GM12864 (cell line): Measurements from ENCODE around the gene APLN.

Source experiments
- DNase-seq: peaks from one replicate; pipeline ENCODE4 v3.0.0-alpha.2; 2011; ENCODE audit warnings: low read depth
- H3K4me3 ChIP-seq: 2 replicates; pipeline ENCODE4 v1.5.1; 2011; ENCODE audit warnings: mild to moderate bottlenecking, low read depth, low read length, control low read depth
- TF ChIP-seq, protein P1 (sequence below): IDR thresholded peaks from 2 replicates; pipeline ENCODE4 v1.5.1; 2011; ENCODE audit warnings: low read depth, mild to moderate bottlenecking, moderate library complexity, low read length, control low read depth, inconsistent platforms; ENCODE audit errors: missing control alignments

The APLN gene

DNA sequence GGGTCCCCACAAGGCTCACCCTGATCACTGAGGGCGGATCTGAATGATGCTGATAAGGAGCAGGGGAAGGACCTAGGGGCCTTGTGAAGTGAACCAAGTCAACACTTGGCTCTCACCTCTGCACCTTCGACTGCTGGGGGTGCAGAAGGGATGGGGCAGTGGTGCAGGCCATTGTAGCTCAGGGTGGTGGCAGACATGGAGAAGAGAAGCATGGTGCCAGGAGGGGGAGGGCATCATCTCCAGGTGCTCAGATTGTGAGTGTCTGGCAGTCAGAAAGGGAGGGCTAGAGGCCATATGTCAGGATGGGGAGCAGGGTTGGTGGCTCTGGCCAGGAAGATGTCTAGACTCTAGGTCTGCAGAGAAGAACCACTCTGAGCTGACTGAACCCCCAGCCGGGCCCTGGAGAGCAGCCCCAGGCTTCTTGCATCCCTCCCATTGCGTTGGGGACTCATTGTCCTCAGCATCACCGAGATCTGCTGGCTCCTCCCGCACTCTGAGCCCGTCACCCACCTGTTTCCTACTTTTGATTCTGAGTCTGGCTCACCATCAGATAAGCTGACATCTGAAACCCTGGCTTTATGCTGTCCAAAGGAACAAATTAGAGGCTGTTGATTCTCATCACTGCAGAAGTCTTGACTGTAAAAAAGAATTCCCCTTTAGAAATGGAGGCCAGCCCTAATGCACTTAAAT is 3.8 kb downstream of the APLN start:
- H3K4me3 ChIP-seq: no peak overlapping the region
- no peak for DNase-seq
- TF ChIP-seq, protein P1, sequence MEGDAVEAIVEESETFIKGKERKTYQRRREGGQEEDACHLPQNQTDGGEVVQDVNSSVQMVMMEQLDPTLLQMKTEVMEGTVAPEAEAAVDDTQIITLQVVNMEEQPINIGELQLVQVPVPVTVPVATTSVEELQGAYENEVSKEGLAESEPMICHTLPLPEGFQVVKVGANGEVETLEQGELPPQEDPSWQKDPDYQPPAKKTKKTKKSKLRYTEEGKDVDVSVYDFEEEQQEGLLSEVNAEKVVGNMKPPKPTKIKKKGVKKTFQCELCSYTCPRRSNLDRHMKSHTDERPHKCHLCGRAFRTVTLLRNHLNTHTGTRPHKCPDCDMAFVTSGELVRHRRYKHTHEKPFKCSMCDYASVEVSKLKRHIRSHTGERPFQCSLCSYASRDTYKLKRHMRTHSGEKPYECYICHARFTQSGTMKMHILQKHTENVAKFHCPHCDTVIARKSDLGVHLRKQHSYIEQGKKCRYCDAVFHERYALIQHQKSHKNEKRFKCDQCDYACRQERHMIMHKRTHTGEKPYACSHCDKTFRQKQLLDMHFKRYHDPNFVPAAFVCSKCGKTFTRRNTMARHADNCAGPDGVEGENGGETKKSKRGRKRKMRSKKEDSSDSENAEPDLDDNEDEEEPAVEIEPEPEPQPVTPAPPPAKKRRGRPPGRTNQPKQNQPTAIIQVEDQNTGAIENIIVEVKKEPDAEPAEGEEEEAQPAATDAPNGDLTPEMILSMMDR: no peak

DNA sequence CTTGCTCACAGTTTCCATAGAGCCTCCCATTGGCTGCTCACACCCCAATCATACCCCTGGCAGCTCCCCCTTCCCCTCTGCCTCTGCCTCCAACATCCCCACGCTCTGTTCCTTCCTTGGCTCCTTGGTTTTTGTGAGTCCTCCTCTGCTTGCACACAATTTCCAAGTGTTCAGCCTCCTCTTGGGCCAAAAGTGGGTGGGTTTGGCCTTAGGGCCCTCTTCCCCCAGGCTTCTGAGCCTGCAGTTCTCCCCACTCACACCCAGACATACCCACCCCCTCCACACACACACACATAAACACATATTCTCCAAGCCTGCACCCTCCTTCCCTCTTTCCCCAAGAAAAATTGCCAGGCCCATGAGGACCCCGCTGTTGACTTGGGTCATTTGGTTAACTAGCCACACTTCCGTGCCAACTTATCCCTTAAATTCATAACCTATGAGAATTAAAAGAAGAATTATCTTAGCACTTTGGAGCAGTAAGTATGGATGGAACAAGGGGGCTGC is 4.5 kb downstream of the APLN start:
- TF ChIP-seq, protein P1: no peak
- DNase-seq: no peak
- H3K4me3 ChIP-seq: no peak overlapping the region

DNA sequence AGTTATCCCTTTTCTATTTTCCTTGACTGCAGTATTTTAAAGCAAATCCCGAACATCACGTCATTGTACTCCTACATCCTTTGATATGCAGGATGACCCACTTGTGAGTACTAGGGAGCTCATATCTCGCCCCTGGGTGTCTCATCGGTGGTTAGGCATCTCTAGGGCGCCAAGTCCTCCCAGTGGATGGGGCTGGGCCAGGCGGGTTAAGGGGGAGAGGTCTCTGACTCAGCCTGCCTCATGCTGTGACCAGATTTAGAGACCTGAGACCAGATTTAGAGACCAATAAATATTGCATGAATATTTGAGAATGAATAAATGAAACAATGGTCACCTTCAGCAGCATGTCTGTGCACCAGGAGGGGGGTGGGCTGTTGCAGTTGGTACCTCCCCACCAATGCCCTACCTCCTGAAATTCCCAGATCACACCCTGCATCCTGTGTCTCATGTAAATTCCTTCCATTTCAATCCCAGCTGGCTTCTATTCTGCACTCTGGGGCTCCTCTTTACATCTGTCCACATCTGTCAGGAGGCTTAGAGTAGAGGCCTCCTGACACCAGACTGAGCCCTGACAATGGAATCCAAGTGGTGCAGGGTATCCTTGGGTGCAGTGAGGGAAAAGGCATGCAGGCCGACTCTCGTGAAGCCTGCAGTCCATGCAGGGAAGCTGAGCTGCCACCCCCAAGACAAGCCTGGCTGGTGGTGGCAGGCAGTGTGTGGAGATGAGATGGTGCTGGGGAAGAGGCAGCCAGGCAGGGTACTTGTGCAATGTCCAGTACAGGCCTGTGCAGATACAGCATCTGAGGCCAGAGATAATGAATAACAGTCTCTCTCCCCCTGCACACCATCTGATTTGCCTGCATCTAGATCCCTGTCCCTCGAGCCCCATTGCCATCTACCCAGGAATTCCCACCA is 5.2 kb downstream of the APLN start:
- DNase-seq: no peak
- TF ChIP-seq, protein P1: no peak
- no peak overlapping the region for H3K4me3 ChIP-seq

DNA sequence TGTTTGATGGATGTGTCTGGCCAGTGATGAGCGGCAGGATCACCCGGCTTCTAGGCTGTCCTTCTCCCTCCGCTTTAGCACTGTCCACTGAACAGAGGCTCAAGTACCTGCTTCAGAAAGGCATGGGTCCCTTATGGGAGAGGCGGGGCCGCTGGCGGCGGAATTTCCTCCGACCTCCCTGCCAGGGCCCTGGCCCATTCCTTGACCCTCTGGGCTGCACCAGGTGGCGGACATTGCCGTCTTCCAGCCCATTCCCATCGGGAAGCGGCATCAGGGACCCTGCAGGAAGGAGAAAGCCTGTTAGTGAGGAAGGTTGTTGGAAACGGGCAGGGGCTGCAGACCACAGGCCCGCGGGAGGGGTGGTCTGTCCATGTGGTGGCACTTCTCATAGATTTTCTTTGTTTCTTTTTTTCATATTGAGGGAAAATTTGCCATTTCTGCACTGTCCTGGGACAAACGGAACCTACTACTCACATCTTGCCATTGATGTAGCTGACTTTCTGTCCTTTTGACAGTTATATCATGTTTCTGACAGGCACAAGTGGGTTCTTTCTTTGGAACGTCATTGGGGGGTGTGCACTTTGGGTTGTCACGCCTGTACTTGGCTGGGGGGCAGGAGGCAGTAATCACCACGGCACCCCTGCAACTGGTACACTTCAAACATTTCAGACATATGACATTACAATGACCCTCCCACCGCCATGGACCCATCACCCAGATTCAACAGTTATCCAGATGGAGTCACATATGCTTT is 6.1 kb downstream of the APLN start:
- DNase-seq: no peak
- TF ChIP-seq, protein P1: no peak
- no peak overlapping the region for H3K4me3 ChIP-seq

DNA sequence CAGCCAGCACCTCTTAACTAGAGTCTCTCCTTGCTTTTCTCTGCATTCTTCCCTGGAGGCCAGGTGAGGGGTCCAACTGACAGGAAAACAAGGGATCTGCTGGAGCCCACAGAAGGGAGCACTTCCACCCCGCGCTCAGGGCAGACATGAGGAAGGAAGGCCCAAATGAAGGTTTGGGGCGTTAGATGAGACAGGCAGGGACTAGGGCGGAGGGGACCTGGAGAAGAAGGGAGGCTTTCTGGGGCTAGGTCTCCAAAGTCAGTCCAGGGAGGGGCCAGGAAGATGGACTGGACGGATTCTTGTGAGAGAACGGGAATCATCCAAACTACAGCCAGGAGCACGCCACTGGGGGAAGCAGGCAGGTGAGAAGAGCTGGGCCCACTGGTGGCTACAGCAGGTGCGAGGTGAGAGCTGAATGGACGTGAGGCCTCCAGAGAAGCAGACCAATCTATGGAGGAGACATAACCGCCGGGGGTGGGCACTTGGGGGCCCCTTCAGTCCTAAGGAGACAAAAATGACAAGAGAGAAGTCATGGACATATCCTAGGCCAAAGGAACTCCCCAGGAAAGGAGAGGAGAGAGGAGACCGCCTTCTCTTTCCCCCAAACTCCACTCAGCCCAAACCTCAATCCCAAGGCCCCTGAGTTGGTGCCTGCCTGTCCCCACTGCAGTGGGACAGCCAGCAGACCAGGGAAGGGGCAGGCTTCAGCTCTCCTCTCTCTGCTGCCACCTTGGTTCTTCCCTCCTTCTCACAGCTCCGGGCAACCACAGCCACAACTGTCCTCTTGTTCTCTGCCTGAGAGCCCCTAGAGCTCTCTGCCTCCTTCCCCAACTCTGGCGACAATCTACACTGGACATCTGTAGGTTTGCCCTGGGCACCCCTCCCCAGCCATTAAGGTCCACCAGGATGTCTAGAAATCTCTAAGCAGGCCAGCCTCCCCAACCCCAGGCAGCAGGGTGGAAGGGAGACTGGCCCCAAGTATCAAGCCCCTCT is 7.0 kb downstream of the APLN start:
- no peak overlapping the region for H3K4me3 ChIP-seq
- no peak for DNase-seq
- TF ChIP-seq, protein P1: no peak
